ENCODE data around the gene SARS2. TPM values are rescaled to one million over a fixed set of nuclear protein-coding genes. Genes with fewer than 3 reads are reported as not detected.
A peak's percentile ranks its signal among the peaks of the same experiment; 100 is the strongest.
"Not testable (repeated sequence)": the region's sequence is repeated elsewhere in the genome, so short reads cannot be mapped to it uniquely, and the experiment has no call there.

Gene SARS2
- total RNA-seq, 2 experiments from 2014 or later = 45.7 to 46.4 TPM

- Mint-ChIP-seq H3K9me3 (ENCODE audit: low read depth) (no peaks in the 10 kb centered on the region), H3K27me3 (no peaks in the 10 kb centered on the region), H3K27ac (no peak overlapping the region), H3K4me1 (no peaks in the 10 kb centered on the region), H3K4me3 (no peak overlapping the region), H3K36me3 (peaks cover 2% of the 10 kb centered on the region)
- CTCF ChIA-PET = interaction anchor here (1.5 to 4.2 kb wide), 2 partner anchors 12 to 63 kb away, joined by 3 to 55 read pairs; partner anchors contain the start of gene RINL
- no peak for ATAC-seq
- no peak for DNase-seq
Observed at GRCh38 chr19:38889803-38890202, 40.8 kb downstream of the SARS2 start.

GRCh38 chr19:38888876-38889275 is 41.7 kb downstream of the SARS2 start:
- H3K27me3 Mint-ChIP-seq = no peaks in the 10 kb centered on the region
- H3K27ac Mint-ChIP-seq = no peak overlapping the region
- no peak for ATAC-seq
- H3K4me1 Mint-ChIP-seq = no peaks in the 10 kb centered on the region
- CTCF ChIA-PET = interaction anchor here (0.9 to 4.2 kb wide), 10 partner anchors 12 to 486 kb away, joined by 3 to 55 read pairs (median 6); partner anchors contain the start of genes FAM98C and RINL
- DNase-seq = no peak
- peaks cover 2% of the 10 kb centered on the region for H3K36me3 Mint-ChIP-seq
- H3K9me3 Mint-ChIP-seq (ENCODE audit: low read depth) = no peaks in the 10 kb centered on the region
- no peak overlapping the region for H3K4me3 Mint-ChIP-seq

DNA sequence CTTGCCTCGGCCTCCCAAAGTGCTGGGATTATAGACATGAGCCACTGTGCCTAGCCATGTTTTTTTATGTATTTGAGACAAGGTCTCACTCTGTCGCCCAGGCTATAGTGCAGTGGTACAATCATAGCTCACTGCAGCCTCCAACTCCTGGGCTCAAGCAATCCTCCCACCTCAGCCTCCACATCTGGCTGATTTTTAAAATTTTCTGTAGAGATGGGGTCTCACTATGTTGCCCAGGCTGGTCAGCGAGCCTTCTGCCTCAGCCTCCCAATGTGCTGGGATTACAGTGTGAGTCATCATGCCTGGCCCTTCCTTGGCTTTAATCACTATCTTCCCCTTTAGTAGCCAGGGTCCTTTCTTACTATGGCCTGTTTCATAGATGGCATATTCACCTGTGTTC is 45.9 kb downstream of the SARS2 start:
- CTCF ChIA-PET = interaction anchor here (1.1 to 1.2 kb wide), 2 partner anchors 46 to 147 kb away, joined by 3 read pairs; partner anchors contain the start of genes MRPS12 and SARS2
- H3K27ac Mint-ChIP-seq; H3K36me3 Mint-ChIP-seq; H3K27me3 Mint-ChIP-seq; ATAC-seq; H3K4me1 Mint-ChIP-seq; H3K9me3 Mint-ChIP-seq (ENCODE audit: low read depth); H3K4me3 Mint-ChIP-seq; DNase-seq: not testable (repeated sequence)

GRCh38 chr19:38883286-38883685 is 47.3 kb downstream of the SARS2 start:
- DNase-seq (no peak), ATAC-seq (no peak)
- Mint-ChIP-seq H3K27me3 (no peaks in the 10 kb centered on the region), H3K4me3 (no peak overlapping the region), H3K9me3 (ENCODE audit: low read depth) (no peaks in the 10 kb centered on the region), H3K4me1 (peaks cover 9% of the 10 kb centered on the region), H3K36me3 (peaks cover 2% of the 10 kb centered on the region), H3K27ac (peak overlapping the region; percentile 42)
- CTCF ChIA-PET = no interaction called here

GRCh38 chr19:38880882-38881609 is 49.5 kb downstream of the SARS2 start:
- no peak overlapping the region for H3K4me3 Mint-ChIP-seq

GRCh38 chr19:38880076-38880881 is 50.3 kb downstream of the SARS2 start:
- ATAC-seq (no peak), DNase-seq (no peak)
- Mint-ChIP-seq H3K4me1 (peaks cover 31% of the 10 kb centered on the region), H3K27ac (peak overlapping the region; percentile 54), H3K4me3 (no peak overlapping the region), H3K36me3 (peaks cover 7% of the 10 kb centered on the region), H3K9me3 (ENCODE audit: low read depth) (no peaks in the 10 kb centered on the region), H3K27me3 (no peaks in the 10 kb centered on the region)
- CTCF ChIA-PET = interaction anchor here (2.3 to 5.4 kb wide), 3 partner anchors 8 to 146 kb away, joined by 5 to 55 read pairs (median 12); no protein-coding TSS in a partner anchor

More at GRCh38 chr19:38880882-38881609, 49.5 kb downstream of the SARS2 start:
- H3K4me1 Mint-ChIP-seq = peaks cover 28% of the 10 kb centered on the region
- ATAC-seq (no peak), DNase-seq (no peak)
- H3K27ac Mint-ChIP-seq = no peak overlapping the region
- no peaks in the 10 kb centered on the region for H3K9me3 Mint-ChIP-seq (ENCODE audit: low read depth)
- CTCF ChIA-PET = no interaction called here
- H3K36me3 Mint-ChIP-seq = peaks cover 6% of the 10 kb centered on the region
- H3K27me3 Mint-ChIP-seq = no peaks in the 10 kb centered on the region

DNA sequence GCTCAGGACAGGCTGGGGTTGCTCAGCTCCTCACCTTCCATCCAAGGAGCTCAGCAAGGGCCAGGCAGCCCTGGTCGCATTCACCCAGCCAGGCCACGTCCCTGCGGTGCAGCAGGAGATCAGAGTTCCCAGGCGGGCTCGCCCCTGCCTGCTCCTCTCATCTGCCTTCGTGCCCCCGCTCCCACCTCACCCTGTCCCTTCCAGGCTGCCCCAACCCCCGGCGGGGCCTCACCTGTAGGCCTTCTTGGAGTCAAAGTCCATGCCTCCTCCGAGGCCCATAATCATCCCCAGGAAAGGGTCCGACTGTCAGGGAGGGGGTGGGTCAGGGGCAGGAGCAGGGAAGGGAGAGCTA is 51.2 kb downstream of the SARS2 start:
- CTCF ChIA-PET = interaction anchor here (1.1 to 5.4 kb wide), 12 partner anchors 9 to 261 kb away, joined by 3 to 55 read pairs (median 7); partner anchors contain the start of genes EIF3K, HNRNPL, MRPS12 and NFKBIB
- no peak overlapping the region for H3K4me3 Mint-ChIP-seq
- DNase-seq = no peak
- H3K27ac Mint-ChIP-seq = peak overlapping the region; percentile 98
- peaks cover 9% of the 10 kb centered on the region for H3K36me3 Mint-ChIP-seq
- H3K9me3 Mint-ChIP-seq (ENCODE audit: low read depth) = no peaks in the 10 kb centered on the region
- peaks cover 31% of the 10 kb centered on the region for H3K4me1 Mint-ChIP-seq
- no peak for ATAC-seq
- no peaks in the 10 kb centered on the region for H3K27me3 Mint-ChIP-seq

DNA sequence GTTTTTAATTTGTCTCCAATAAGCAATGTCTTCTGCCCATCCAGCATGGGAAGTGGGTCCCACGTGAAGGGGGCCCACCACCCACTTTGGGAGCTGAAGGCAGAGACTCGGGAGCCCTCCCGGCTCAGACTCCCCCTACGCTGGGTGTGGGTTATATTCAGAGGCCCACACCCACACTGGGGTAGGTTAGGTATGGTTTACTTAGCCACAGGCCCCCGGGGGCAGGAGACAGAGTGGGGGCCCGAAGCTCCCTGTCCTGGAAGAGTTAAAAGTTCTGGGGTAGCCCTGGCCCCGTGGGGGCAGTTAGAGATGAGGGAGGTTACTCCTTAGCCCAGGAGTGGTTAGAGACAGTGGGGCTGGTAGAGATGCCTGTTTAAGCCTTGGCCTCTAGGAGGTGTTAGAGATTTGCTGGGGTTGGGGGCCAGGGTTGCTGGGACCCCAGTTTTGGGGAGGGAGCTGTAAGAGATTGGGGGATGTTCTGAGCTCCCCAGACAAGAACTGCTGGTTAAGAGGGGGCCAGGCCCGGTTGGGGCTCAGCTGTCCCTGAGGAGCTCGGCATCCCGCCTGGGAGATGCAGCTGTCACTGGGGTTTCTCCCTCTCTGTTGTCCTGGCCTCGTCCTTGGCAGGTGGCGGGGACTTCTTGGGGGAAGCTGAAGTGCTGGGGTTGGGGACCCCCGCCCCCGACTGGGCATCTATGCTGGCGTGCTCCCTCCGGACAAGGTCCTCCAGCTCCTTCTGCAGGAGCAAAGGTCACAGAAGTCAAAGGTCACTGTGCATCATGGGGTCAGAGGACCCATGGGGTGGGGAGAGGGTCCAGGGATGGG is 51.8 kb downstream of the SARS2 start:
- H3K4me1 Mint-ChIP-seq = peaks cover 31% of the 10 kb centered on the region
- no peaks in the 10 kb centered on the region for H3K9me3 Mint-ChIP-seq (ENCODE audit: low read depth)
- peak overlapping the region; percentile 91 for H3K4me3 Mint-ChIP-seq
- H3K27me3 Mint-ChIP-seq = no peaks in the 10 kb centered on the region
- peaks cover 10% of the 10 kb centered on the region for H3K36me3 Mint-ChIP-seq
- H3K27ac Mint-ChIP-seq = peak overlapping the region; percentile 98
- CTCF ChIA-PET = interaction anchor here (0.8 to 5.4 kb wide), 18 partner anchors 9 to 476 kb away, joined by 3 to 55 read pairs (median 5); partner anchors contain the start of genes ECH1, EIF3K, FAM98C and HNRNPL
- ATAC-seq = peak; percentile 34
- no peak for DNase-seq

- H3K9me3 Mint-ChIP-seq (ENCODE audit: low read depth) = no peaks in the 10 kb centered on the region
- ATAC-seq (peak; percentile 93), DNase-seq (peak; percentile 85)
- CTCF ChIA-PET = interaction anchor here (0.8 to 5.4 kb wide), 19 partner anchors 9 to 475 kb away, joined by 3 to 55 read pairs (median 5); partner anchors contain the start of genes ECH1, EIF3K, FAM98C and HNRNPL
- H3K36me3 Mint-ChIP-seq = peaks cover 13% of the 10 kb centered on the region
- peak within 1 kb of the TSS; percentile 91 for H3K4me3 Mint-ChIP-seq
- peaks cover 35% of the 10 kb centered on the region for H3K4me1 Mint-ChIP-seq
- H3K27me3 Mint-ChIP-seq = no peaks in the 10 kb centered on the region
- peak within 1 kb of the TSS; percentile 98 for H3K27ac Mint-ChIP-seq
Observed at GRCh38 chr19:38877781-38878574, 52.6 kb downstream of the SARS2 start, which contains the start of gene RINL. RINL (minus strand) TSS chr19:38878275; CDS start chr19:38876742, 1,533 bp downstream.

DNA sequence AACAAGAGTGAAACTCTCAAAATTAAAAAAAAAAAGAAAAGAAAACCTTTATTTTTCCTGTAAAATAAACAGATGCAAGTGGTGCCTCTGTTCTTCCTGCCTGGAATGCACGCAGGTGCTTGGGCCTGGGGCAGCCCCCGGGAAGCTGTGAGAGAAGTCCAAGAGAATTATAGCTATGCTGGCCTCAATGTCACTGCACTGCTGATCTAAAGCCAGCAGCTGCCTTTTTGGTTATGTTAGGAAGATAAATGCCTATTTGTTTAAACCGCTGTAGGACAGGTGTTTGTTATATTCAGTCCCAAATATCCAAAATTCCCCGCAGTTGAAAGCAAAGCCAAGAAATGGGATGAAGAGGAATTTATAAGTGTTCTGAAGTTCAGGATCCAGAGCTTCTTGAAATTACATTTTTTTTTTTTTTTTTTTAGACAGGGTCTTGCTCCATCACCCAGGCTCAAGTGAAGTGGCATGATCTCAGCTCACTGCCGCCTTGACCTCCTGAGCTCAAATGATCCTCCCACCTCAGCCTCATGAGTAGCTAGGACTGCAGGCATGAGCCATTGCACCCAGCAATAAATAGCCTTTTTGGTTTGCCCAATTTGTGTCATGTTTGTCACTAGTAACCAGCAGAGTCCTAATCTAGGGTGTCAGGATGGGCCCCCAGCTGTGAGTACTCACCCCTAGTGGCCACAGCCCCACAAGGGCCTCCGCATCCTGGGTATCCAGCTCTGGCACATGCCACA is 54.7 kb downstream of the SARS2 start:
- no peak overlapping the region for H3K4me3 Mint-ChIP-seq
- no peaks in the 10 kb centered on the region for H3K27me3 Mint-ChIP-seq
- H3K36me3 Mint-ChIP-seq = peaks cover 15% of the 10 kb centered on the region
- CTCF ChIA-PET = interaction anchor here (0.9 to 5.4 kb wide), 5 partner anchors 12 to 362 kb away, joined by 3 to 55 read pairs (median 3); partner anchors contain the start of genes HNRNPL, MRPS12 and SARS2
- peak overlapping the region; percentile 66 for H3K27ac Mint-ChIP-seq
- H3K4me1 Mint-ChIP-seq = peaks cover 35% of the 10 kb centered on the region
- ATAC-seq = no peak
- H3K9me3 Mint-ChIP-seq (ENCODE audit: low read depth) = no peaks in the 10 kb centered on the region
- no peak for DNase-seq

- H3K27me3 Mint-ChIP-seq; H3K27ac Mint-ChIP-seq; H3K9me3 Mint-ChIP-seq (ENCODE audit: low read depth); H3K4me3 Mint-ChIP-seq; ATAC-seq; DNase-seq: not testable (repeated sequence)
- CTCF ChIA-PET = interaction anchor here (1.2 kb wide), 2 partner anchors 24 to 31 kb away, joined by 3 to 4 read pairs; no protein-coding TSS in a partner anchor
- Mint-ChIP-seq H3K4me1 (peaks cover 45% of the 10 kb centered on the region), H3K36me3 (peaks cover 29% of the 10 kb centered on the region)
Observed at GRCh38 chr19:38873400-38873799, 57.2 kb downstream of the SARS2 start.
